Subcutaneous adipose tissue (tissue), 4 donors: ENCODE data around the gene COX7B2. TPM values are rescaled to one million over a fixed set of nuclear protein-coding genes. Genes with fewer than 3 reads are reported as not detected.

Experiments
- total RNA-seq, 4 donors: library from RNA; depleted of rRNA; stranded (reverse); fragments of >200 nt; gene quantifications; one replicate each; pipeline ENCODE4 v1.1.0, GENCODE V29; 2016
- TF ChIP-seq, protein P1 (sequence below): fragments of 450-650 bp; IDR thresholded peaks from one replicate; pipeline ENCODE4 v1.5.1; 2016; ENCODE audit warnings: low read depth, mild to moderate bottlenecking, control low read depth, antibody characterized with exemption, moderate library complexity

The COX7B2 gene
- total RNA-seq, 4 donors from 2014 or later: not detected

DNA sequence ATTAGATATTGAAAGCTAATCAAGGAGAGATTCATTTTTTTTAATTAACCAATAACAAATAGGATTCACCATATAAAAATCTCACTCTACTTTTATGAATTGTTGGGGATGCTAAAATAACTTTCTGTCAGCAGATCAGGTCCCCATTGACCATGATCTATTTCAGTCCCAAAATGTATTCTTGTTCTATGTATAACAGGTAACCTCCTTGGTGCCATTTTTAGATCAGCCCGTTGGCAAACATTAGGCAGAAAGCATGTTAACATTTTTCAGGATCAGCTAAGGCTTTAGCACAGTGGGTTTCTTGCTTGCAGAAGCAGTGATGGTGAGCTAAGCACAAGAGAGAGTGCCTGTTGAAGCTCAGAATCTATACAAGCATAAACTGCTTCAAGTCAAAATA lies 40.8 kb upstream of the COX7B2 start:
- TF ChIP-seq, protein P1, sequence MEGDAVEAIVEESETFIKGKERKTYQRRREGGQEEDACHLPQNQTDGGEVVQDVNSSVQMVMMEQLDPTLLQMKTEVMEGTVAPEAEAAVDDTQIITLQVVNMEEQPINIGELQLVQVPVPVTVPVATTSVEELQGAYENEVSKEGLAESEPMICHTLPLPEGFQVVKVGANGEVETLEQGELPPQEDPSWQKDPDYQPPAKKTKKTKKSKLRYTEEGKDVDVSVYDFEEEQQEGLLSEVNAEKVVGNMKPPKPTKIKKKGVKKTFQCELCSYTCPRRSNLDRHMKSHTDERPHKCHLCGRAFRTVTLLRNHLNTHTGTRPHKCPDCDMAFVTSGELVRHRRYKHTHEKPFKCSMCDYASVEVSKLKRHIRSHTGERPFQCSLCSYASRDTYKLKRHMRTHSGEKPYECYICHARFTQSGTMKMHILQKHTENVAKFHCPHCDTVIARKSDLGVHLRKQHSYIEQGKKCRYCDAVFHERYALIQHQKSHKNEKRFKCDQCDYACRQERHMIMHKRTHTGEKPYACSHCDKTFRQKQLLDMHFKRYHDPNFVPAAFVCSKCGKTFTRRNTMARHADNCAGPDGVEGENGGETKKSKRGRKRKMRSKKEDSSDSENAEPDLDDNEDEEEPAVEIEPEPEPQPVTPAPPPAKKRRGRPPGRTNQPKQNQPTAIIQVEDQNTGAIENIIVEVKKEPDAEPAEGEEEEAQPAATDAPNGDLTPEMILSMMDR: no peak

DNA sequence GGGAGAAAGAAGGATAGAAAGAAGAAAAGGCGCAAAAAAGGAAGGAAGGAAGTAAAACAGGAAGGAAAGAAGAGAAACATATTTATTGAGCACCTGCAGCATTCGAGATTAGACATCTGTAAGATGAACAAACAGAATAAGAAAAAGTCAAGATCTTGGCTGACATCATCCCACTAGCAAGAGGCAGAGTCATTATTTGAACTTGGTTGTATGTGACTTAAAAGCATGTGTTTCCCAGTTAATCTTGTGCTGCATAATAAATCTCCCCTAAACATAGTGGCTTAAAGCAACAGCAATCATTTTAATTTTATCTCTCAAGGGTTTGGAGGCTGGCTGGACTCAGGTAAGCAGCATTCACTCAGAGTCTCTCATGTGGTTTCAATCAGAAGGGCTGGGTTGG lies 38.5 kb upstream of the COX7B2 start:
- TF ChIP-seq, protein P1: no peak

DNA sequence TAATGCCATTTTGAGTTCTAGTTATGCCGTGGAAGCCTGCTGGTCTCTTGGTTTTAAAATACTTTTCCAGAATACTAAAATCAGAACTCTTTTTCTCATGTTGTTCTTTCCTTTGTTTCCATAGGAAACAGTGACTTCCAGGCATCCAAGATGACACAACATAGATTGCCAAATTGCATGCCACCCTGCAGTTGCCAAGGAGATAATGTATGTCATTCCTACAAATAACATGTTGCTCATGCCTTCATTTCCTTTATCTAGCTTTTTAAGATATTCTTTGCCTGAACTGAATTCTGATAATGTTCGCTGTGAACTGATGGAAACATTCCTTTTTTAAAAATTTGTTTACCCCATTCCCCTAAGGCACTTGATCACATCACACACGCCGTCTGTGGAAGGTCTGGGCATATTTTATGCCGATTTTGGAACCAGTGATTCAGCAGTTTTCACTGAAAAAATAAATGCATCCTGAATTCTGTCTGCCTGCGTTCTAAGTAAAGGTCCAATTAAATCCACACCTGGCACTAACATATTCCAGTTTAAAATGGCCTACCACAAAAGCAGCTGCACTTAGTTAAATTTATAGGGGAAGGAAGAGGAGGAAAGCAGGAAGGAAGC lies 38.0 kb upstream of the COX7B2 start:
- TF ChIP-seq, protein P1: no peak

DNA sequence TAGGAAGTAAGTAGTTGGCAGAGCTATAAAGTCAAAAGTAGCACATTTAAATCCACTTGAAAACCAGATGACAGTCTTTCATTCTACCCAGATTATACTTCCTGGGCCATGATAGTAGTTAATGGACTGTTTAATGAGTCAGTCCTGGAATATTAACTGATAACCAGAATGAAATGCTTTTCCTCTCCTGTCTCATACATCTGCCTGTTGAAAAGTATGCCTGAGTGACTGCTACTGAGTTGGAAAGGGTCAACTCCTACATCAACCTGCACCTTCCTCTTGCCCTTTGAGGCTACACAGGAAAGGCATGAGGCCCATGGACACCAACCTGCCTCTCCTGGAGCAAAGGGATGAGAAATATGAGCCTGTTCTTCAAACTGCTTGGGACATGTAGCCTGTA lies 36.0 kb upstream of the COX7B2 start:
- TF ChIP-seq, protein P1: no peak

DNA sequence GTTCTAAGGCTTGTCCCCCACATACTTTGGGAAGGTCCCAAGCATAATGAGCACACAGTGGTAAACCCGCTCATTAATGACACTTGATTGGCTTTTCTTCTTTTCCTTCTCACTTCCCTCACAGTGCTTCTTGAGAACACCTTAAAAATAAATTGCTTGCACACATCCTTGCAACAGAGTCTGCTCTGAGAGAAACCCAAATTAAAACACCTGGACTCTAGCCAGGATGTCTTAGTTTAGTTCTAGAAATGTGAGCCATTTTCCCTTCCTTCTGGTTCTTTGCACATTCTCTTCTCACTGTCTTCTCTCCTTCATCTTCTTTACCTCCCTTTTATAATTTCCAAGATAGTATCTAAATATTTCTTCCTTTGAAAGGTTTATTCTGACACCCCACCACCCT lies 35.3 kb upstream of the COX7B2 start:
- TF ChIP-seq, protein P1: no peak

DNA sequence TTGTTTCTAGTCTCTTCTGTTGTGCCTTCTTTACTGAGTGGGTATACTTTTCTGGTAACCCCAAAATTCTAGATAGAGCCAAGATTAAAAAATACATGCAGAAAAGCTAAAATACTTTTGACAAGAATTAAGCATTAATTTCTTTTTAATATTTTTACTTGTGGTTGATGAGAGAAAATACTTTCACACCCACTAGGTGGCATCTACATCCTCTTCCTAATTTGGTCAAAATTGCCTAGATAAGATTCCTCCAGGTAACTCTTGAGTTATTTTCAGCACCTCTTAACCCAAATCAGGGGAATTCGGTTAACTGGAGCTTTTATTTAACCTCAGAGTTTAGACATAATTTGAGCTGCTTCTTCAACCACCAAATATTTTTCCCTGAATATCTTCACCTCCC lies 28.4 kb upstream of the COX7B2 start:
- TF ChIP-seq, protein P1: no peak

DNA sequence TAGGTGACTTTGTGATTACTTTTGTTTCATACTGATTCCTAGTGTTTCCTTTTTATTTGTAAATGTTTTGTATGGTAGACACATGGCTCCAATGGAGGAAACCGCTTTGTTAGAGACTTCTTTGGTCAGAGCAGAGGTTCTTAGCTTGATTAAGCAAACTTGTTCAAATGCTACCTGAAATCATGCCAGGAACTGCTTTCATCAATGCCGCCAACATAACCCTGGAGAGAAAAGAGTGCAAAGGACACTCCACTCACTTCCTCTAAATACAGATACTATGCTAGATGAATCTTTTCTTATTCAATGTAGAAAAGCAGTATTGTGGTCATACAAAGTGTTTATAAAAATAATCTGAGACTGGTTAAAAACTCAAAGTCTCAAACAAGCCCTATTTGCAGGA lies 25.7 kb upstream of the COX7B2 start:
- TF ChIP-seq, protein P1: no peak
